Endothelial cell of umbilical vein (primary cell): ENCODE results near the gene KCP. TPM values are rescaled to one million over a fixed set of nuclear protein-coding genes. Genes with fewer than 3 reads are reported as not detected.

Source experiments
- BruUV-seq: library from RNA; stranded (reverse); fragments of 400-500 nt; replicated peaks from 2 replicates; lab custom pipeline; 2021; lab: Mats Ljungman, UMichigan
- CTCF ChIA-PET: fragments of 300-600, 350-600 bp; sonication (Branson Sonifier 250); formaldehyde crosslinking; loops from one replicate; lab custom pipeline; 2021; ENCODE audit warnings: antibody characterized with exemption, inconsistent platforms; lab: Charles Lee
- POLR2A ChIA-PET: fragments of 300-600, 350-600 bp; sonication (Branson Sonifier 250); formaldehyde crosslinking; loops from one replicate; lab custom pipeline; 2021; ENCODE audit warnings: antibody characterized with exemption, inconsistent platforms; lab: Charles Lee
- DNase-seq: peaks from one replicate; pipeline ENCODE4 v3.0.0-alpha.2; 2011; ENCODE audit warnings: low read depth, low spot score
- FAIRE-seq: peaks from 2 replicates; lab custom pipeline; 2011; peaks lifted over from hg19 to GRCh38; lab: Jason Lieb, UNC
- H2AFZ ChIP-seq: 2 replicates; pipeline ENCODE4 v1.6.0; 2012; ENCODE audit warnings: low read depth, low read length, control low read depth, inconsistent platforms
- H3K27ac ChIP-seq: 2 replicates; pipeline ENCODE4 v1.5.1; 2011; ENCODE audit warnings: low read depth, mild to moderate bottlenecking, control low read depth, low read length, moderate library complexity; ENCODE audit not compliant: insufficient read depth
- H3K27me3 ChIP-seq, 2 experiments: 2 replicates each; pipeline versions ENCODE4 v1.6.0 to v1.6.1; 2011; ENCODE audit warnings: low read length in 2 of 2, mixed read lengths in 1 of 2; ENCODE audit not compliant: control insufficient read depth in 2 of 2, insufficient read depth in 2 of 2
- H3K36me3 ChIP-seq, 2 experiments: 2 replicates in 1 of 2; 3 replicates in 1 of 2; pipeline ENCODE4 v1.5.1; 2011; ENCODE audit warnings: low read length in 2 of 2, mild to moderate bottlenecking in 1 of 2, moderate library complexity in 1 of 2; ENCODE audit not compliant: control insufficient read depth in 2 of 2, insufficient read depth in 2 of 2; ENCODE audit errors: extremely low read depth in 1 of 2
- H3K4me1 ChIP-seq: 3 replicates; pipeline ENCODE4 v1.5.1; 2011; ENCODE audit warnings: mild to moderate bottlenecking, low read length; ENCODE audit not compliant: control insufficient read depth, insufficient read depth; ENCODE audit errors: extremely low read depth
- H3K4me2 ChIP-seq: 2 replicates; pipeline ENCODE4 v1.6.1; 2011; ENCODE audit warnings: low read length, control low read depth, mixed read lengths; ENCODE audit not compliant: insufficient read depth
- H3K4me3 ChIP-seq, 3 experiments: fragments of 200-600 bp in 1 of 3; sonication (generic), shearing (Covaris generic) in 1 of 3; replicated peaks in 1 of 3; 2 replicates each; pipeline ENCODE4 v1.5.1; 2011 to 2016; ENCODE audit warnings: control low read depth in 3 of 3, low read length in 3 of 3, mild to moderate bottlenecking in 2 of 3, inconsistent platforms in 1 of 3, low read depth in 1 of 3, moderate library complexity in 1 of 3; ENCODE audit not compliant: insufficient read depth in 1 of 3
- H3K79me2 ChIP-seq: 2 replicates; pipeline ENCODE4 v1.6.0; 2012; ENCODE audit warnings: low read length, inconsistent platforms; ENCODE audit not compliant: control insufficient read depth, insufficient read depth
- H3K9ac ChIP-seq: replicated peaks from 2 replicates; pipeline ENCODE3; 2011; ENCODE audit warnings: low read length, control low read depth; ENCODE audit not compliant: insufficient read depth; ENCODE audit errors: extremely low read depth
- H3K9me1 ChIP-seq: replicated peaks from 3 replicates; pipeline ENCODE4 v1.6.0; 2011; ENCODE audit warnings: mild to moderate bottlenecking, low read length; ENCODE audit not compliant: control insufficient read depth, insufficient read depth; ENCODE audit errors: extremely low read depth
- H3K9me3 ChIP-seq: replicated peaks from 2 replicates; pipeline ENCODE4 v1.5.1; 2012; ENCODE audit warnings: low read length, inconsistent platforms; ENCODE audit not compliant: control insufficient read depth, insufficient read depth
- H4K20me1 ChIP-seq: replicated peaks from 2 replicates; pipeline ENCODE3; 2011; ENCODE audit warnings: mild to moderate bottlenecking, low read length; ENCODE audit not compliant: control insufficient read depth, insufficient read depth; ENCODE audit errors: extremely low read depth
- EZH2 ChIP-seq: IDR thresholded peaks from 2 replicates; pipeline ENCODE4 v1.6.1; 2012; ENCODE audit warnings: borderline replicate concordance, low read depth, mild to moderate bottlenecking, moderate library complexity, low read length, inconsistent platforms; ENCODE audit not compliant: severe bottlenecking
- FOS ChIP-seq: IDR thresholded peaks from 2 replicates; pipeline ENCODE4 v1.6.1; 2011; ENCODE audit warnings: mild to moderate bottlenecking, low read length, moderate library complexity, borderline replicate concordance; ENCODE audit not compliant: insufficient read depth
- GATA2 ChIP-seq: IDR thresholded peaks from 2 replicates; pipeline ENCODE4 v1.7.0; 2011; ENCODE audit warnings: low read depth, mild to moderate bottlenecking, moderate library complexity, mixed read lengths, low read length; ENCODE audit not compliant: insufficient read length, insufficient read depth
- JUN ChIP-seq: IDR thresholded peaks from 2 replicates; pipeline ENCODE4 v1.6.1; 2011; ENCODE audit warnings: borderline replicate concordance, low read depth; ENCODE audit not compliant: insufficient read length, insufficient read depth
- MYC ChIP-seq: IDR thresholded peaks from one replicate; pipeline ENCODE4 v1.6.1; 2011; ENCODE audit warnings: mild to moderate bottlenecking, low read depth, low read length
- POLR2A ChIP-seq: IDR thresholded peaks from 2 replicates; pipeline ENCODE4 v1.6.1; 2012; ENCODE audit warnings: low read depth, mild to moderate bottlenecking, control low read depth, low read length
- POLR2AphosphoS5 ChIP-seq: IDR thresholded peaks from 2 replicates; pipeline ENCODE4 v1.6.1; 2012; ENCODE audit warnings: low read depth, mild to moderate bottlenecking, control low read depth, low read length, moderate library complexity; ENCODE audit not compliant: insufficient read depth
- dilution Hi-C: fragments of 300-500 bp; cut with MboI; formaldehyde crosslinking; loops from one replicate; pipeline ENCODE4 v1.15.0; 2019; ENCODE audit warnings: low sequenced_read_pairs; ENCODE audit not compliant: extremely low pct_ligation_motif_present
- intact Hi-C: fragments of 100-400 bp; cut with micrococcal nuclease; formaldehyde crosslinking; loops from one replicate; pipeline ENCODE4 v1.10.0; 2022
- polyA plus RNA-seq, 4 experiments: library from polyadenylated mRNA; depleted of rRNA in 3 of 4; stranded (reverse) in 3 of 4; unstranded in 1 of 4; fragments of >200 nt; gene quantifications; 2 replicates each; pipeline versions ENCODE4 v1.2.1 to v1.2.3, GENCODE V29; 2011 to 2012; ENCODE audit warnings: missing spikeins in 1 of 4
- total RNA-seq: library from RNA; stranded (reverse); gene quantifications from 2 replicates; pipeline ENCODE4 v1.2.3, GENCODE V29; 2021
- TF ChIP-seq, protein P1 (sequence below): IDR thresholded peaks from 2 replicates; pipeline ENCODE4 v1.6.1; 2011; ENCODE audit not compliant: insufficient read depth, insufficient read length
- TF ChIP-seq, protein P2 (sequence below), 2 donors: IDR thresholded peaks; 1 replicate in 1 of 2; 2 replicates in 1 of 2; pipeline ENCODE4 v1.5.1; 2011; ENCODE audit warnings: low read length in 2 of 2, mild to moderate bottlenecking in 2 of 2, moderate library complexity in 2 of 2, control low read depth in 1 of 2, inconsistent platforms in 1 of 2, low read depth in 1 of 2; ENCODE audit not compliant: insufficient read depth in 1 of 2; ENCODE audit errors: extremely low read depth in 1 of 2

The KCP gene
- total and polyA plus RNA-seq, 2 donors (not counting 3 experiments of a cell fraction or from before 2014, with no cell fraction given): not detected

DNA sequence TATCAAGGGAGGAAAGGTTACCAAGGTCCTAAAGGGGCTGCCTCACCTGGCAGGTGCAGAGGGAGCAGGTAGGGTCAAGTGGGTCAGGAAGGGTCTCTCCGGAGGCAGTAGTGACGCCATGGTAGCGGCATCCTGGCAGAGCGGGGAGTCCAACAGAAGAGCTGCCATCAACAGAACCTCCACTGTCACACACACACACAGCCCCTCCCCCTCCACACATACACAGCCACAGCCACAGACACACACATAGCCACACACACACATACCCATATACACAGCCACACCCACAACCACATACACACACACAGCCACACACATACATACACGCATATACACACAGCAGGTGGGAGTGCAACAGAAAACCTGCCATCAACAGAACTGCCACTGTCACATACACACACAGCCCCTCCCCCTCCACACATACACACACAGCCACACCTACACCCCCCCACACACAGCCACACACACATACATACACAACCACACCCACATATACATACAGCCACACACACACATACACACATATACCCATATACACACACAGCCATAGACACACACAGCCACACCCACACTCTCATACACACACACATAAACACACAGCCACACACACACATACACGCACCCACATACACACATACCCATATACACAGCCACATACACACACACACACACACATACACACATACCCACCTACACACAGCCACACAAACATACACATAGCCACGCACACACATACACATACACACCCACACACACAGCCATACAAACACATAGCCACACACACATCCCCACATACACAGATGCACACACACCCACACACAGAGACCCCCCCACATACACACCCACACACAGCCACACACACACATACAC, 23.1 kb downstream of the KCP start:
- CTCF ChIA-PET: interaction anchor here (2.0 kb wide), 1 partner anchor 428 kb away, joined by 5 read pairs; no protein-coding TSS in a partner anchor
- no peaks in the 10 kb centered on the region for H3K9me3 ChIP-seq

More for the DNA sequence above, 23.1 kb downstream of the KCP start:
- dilution Hi-C loops (no loop called here), intact Hi-C loops (no loop called here)
- H2AFZ ChIP-seq: no peak overlapping the region
- no peak overlapping the region for H3K9ac ChIP-seq
- FAIRE-seq (no peak), DNase-seq (no peak)
- H3K79me2 ChIP-seq: no peaks in the 10 kb centered on the region
- no peaks in the 10 kb centered on the region for H4K20me1 ChIP-seq
- no peaks in the 10 kb centered on the region for H3K4me1 ChIP-seq
- TF ChIP-seq, protein P1, sequence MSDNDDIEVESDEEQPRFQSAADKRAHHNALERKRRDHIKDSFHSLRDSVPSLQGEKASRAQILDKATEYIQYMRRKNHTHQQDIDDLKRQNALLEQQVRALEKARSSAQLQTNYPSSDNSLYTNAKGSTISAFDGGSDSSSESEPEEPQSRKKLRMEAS: no peak
- TF ChIP-seq FOS (no peak), EZH2 (no peak), MYC (no peak), JUN (no peak), POLR2AphosphoS5 (no peak), GATA2 (no peak), POLR2A (no peak)
- TF ChIP-seq, protein P2, sequence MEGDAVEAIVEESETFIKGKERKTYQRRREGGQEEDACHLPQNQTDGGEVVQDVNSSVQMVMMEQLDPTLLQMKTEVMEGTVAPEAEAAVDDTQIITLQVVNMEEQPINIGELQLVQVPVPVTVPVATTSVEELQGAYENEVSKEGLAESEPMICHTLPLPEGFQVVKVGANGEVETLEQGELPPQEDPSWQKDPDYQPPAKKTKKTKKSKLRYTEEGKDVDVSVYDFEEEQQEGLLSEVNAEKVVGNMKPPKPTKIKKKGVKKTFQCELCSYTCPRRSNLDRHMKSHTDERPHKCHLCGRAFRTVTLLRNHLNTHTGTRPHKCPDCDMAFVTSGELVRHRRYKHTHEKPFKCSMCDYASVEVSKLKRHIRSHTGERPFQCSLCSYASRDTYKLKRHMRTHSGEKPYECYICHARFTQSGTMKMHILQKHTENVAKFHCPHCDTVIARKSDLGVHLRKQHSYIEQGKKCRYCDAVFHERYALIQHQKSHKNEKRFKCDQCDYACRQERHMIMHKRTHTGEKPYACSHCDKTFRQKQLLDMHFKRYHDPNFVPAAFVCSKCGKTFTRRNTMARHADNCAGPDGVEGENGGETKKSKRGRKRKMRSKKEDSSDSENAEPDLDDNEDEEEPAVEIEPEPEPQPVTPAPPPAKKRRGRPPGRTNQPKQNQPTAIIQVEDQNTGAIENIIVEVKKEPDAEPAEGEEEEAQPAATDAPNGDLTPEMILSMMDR (IDR thresholded peaks at IDR 0.05; ENCODE audit: extremely low read depth in 1 of 2, insufficient read depth in 1 of 2, low read depth in 1 of 2, low read length in 2 of 2): no peak
- POLR2A ChIA-PET: no interaction called here
- no peaks in the 10 kb centered on the region for H3K36me3 ChIP-seq
- no peaks in the 10 kb centered on the region for H3K9me1 ChIP-seq
- H3K27me3 ChIP-seq: peaks cover 6 to 14% of the 10 kb centered on the region in 2 experiments
- H3K4me2 ChIP-seq: no peak overlapping the region
- no peak overlapping the region for H3K4me3 ChIP-seq
- no TSS peak for BruUV-seq
- no peak overlapping the region for H3K27ac ChIP-seq
